ENCODE data around the gene MDH1.
"Not testable (repeated sequence)": the region's sequence is repeated elsewhere in the genome, so short reads cannot be mapped to it uniquely, and the experiment has no call there.

Gene MDH1

GRCh38 chr2:63588385-63589147 lies at the start of gene MDH1, which contains the start of gene WDPCP:
Gene MDH1, plus strand, starts transcription at chr2:63588963. Its CDS starts 81 bp downstream, at chr2:63589044.
Gene WDPCP, minus strand, starts transcription at chr2:63588477. Its CDS starts 206 bp downstream, at chr2:63588271.
- DNase-seq (ENCODE audit: low read depth in 2 of 3, low spot score in 1 of 3), result peak; percentile 86 to 91 (median 88)

GRCh38 chr2:63539416-63540162 lies 49.2 kb upstream of the MDH1 start:
- no peak for DNase-seq (ENCODE audit: low read depth in 2 of 3, low spot score in 1 of 3)

- DNase-seq (ENCODE audit: low read depth in 2 of 3, low spot score in 1 of 3), result no peak
Measured at GRCh38 chr2:63544017-63544627, 44.6 kb upstream of the MDH1 start.

DNA sequence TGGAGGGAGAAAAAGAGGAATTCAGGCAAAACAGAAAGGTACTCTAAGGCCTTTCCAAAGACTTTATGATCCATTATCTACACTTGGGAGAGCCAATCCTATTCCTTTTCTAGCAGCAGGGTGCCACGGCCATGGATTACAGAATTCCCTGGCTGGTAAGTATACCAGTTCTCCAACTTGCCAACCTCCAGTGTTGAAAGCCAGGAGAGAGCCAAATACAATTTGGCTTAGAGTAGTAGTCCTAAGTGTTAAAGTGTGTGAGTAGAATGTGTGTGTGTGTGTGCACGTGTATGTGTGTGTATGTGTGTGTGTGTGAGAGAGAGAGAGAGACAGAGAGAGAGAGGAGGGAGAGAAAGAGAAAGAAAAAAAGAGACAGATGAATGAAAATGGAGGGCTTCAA lies 43.7 kb upstream of the MDH1 start:
- no peak for DNase-seq (ENCODE audit: low read depth in 2 of 3, low spot score in 1 of 3)

DNA sequence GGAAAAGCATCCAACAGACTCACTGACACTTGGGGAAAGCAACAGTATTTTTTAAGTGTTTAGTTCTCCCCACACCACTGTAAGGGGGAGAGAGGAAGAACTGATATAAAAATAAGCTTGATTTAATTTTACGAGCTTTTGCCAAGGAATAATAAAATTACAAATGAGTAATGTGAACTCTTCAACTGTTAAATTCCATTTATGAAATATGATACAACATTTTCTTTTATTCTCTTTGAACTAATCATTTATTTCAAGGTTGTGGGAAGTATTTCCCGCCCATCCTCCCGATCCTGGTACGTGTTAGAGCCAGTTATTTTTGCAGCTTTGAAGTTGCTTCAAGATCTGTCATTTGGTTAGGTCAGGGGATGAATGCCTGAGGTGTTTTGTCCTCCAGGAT lies 35.7 kb upstream of the MDH1 start:
- no peak for DNase-seq (ENCODE audit: low read depth in 2 of 3, low spot score in 1 of 3)

GRCh38 chr2:63555299-63555698 lies 33.5 kb upstream of the MDH1 start:
- DNase-seq (ENCODE audit: low read depth in 2 of 3, low spot score in 1 of 3), result no peak

DNA sequence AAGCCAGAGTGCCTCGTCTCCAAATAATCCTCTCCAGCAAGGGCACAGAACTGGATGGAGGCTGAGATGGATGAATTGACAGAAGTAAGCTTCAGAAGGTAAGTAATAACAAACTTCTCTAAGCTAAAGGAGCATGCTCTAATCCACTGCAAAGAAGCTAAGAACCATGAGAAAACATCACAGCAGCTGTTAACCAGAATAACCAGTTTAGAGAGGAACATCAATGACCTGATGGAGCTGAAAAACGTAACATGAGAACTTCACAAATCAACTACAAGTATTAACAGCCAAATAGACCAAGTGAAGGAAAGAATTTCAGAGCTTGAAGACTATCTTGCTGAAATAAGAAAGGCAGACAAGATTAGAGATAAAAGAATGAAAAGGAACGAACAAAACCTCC lies 32.8 kb upstream of the MDH1 start:
- DNase-seq (ENCODE audit: low read depth in 2 of 3, low spot score in 1 of 3), result no peak

DNA sequence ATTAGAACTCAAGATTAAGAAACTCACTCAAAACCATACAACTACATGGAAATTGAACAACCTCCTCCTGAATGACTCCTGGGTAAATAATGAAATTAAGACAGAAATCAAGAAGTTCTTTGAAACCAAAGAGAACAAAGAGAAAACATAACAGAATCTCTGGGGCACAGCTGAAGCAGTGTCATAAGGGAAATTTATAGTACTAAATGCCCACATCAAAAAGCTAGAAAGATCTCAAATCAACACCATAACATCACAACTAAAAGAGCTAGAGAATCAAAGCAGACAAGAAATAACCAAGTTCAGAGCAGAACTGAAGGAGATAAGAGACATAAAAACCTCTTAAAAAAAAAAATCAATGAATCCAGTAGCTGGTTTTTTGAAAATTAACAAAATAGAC lies 30.9 kb upstream of the MDH1 start:
- not testable (repeated sequence) for DNase-seq (ENCODE audit: low read depth in 2 of 3, low spot score in 1 of 3)

DNA sequence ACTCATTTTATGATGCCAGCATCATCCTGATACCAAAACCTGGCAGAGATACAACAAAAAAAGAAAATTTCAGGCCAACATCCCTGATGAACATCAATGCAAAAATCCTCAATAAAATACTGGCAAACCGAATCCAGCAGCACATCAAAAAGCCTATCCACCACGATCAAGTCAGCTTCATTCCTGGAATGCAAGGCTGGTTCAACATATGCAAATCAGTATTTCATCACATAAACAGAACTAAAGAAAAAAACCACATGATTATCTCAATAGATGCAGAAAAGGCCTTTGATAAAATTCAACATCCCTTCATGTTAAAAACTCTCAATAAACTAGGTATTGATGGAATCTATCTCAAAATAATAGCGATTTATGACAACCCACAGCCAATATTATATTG lies 29.8 kb upstream of the MDH1 start:
- DNase-seq (ENCODE audit: low read depth in 2 of 3, low spot score in 1 of 3), result not testable (repeated sequence)

DNA sequence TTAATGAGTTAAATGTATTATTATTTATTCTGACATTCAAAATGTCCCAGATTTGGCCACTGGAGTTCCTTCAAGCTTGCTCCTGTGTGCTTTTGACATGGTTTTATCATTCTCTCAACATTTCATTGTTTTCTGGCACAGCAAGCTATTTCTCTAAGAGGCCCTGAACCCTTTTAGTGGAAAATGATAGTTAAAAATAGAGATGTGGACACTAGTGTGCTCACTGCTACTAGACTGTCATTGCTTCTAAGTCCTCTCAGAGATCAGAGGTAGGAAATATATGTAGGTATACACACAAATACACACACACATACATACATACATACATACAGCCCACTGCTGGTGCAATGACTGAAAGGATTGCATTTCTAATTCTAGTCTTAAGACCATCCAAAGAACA lies 26.0 kb upstream of the MDH1 start:
- no peak for DNase-seq (ENCODE audit: low read depth in 2 of 3, low spot score in 1 of 3)

DNA sequence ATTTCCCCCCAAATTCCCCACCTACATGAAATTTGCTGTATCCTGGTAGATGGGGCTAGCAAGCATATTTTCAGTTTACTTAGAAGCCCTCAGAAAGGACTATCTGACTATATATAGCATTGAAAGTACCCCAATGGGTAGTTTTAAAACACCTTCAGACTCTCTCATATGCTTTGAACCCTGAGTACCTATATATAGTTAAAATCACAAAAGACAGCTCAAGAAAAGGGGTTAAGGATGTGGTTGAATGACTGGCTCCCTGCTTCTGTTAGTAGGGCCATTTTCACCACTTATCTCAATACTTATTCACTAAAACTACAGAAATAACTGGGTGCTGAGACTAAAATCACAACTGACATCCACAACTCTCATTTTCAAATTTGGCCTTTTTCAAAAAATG lies 19.0 kb upstream of the MDH1 start:
- no peak for DNase-seq (ENCODE audit: low read depth in 2 of 3, low spot score in 1 of 3)

GRCh38 chr2:63571291-63571690 lies 17.5 kb upstream of the MDH1 start:
- DNase-seq (ENCODE audit: low read depth in 2 of 3, low spot score in 1 of 3), result no peak

GRCh38 chr2:63572001-63572400 lies 16.8 kb upstream of the MDH1 start:
- no peak for DNase-seq (ENCODE audit: low read depth in 2 of 3, low spot score in 1 of 3)

GRCh38 chr2:63573026-63573425 lies 15.7 kb upstream of the MDH1 start:
- DNase-seq (ENCODE audit: low read depth in 2 of 3, low spot score in 1 of 3), result not testable (repeated sequence)

GRCh38 chr2:63573726-63574345 lies 14.9 kb upstream of the MDH1 start:
- not testable (repeated sequence) for DNase-seq (ENCODE audit: low read depth in 2 of 3, low spot score in 1 of 3)

DNA sequence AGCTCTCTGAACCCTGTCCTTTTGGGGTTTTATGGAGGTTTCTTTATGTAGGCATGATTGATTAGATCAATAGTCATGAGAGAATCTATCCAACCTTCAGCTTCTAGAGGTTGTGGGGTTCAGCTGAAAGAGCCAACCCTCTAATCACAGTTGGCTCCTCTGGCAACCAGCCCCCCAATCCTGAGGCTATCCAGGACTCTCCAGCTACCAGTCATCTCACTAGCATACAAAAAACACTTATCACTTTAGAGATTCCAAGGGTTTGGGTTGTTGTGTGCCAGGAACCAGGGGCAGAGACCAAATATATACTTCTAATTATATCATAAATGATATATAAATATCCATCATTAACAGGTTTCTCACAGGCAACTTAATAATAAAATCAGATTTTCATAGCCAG lies 12.2 kb upstream of the MDH1 start:
- DNase-seq (ENCODE audit: low read depth in 2 of 3, low spot score in 1 of 3), result no peak

- DNase-seq (ENCODE audit: low read depth in 2 of 3, low spot score in 1 of 3), result no peak
Measured at GRCh38 chr2:63578767-63579166, 10.0 kb upstream of the MDH1 start.

DNA sequence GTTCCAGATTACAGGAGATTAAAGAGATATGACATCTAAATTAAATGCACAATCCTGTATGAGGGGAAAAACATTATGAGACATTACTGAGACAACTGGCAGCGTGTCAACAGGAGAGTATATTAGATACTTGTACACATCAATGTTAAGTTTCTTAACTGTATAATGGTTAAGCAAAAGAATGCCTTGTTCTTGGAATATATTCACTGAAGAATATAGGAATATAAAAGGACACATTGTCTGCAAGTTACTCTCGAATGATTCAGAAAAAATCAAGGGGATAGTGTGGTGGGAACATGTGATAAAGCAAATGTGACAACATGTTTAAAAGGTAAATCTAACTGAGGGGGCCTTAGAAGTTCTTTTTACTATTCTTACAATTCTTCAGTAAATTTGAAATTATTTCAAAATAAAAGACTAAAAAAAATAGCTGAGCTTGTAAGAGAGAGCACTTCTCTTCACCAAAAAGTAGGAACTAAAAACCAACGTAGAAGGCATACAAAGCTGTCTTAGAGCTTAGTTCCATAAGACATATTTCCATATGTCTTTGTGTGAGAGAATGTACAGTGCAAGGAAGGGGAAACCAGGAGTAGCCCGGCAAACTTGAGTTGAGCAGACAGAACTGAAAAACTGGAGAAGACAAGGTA lies 8.0 kb upstream of the MDH1 start:
- DNase-seq (ENCODE audit: low read depth in 2 of 3, low spot score in 1 of 3), result no peak

GRCh38 chr2:63581298-63581961 lies 7.3 kb upstream of the MDH1 start:
- DNase-seq (ENCODE audit: low read depth in 2 of 3, low spot score in 1 of 3), result no peak

DNA sequence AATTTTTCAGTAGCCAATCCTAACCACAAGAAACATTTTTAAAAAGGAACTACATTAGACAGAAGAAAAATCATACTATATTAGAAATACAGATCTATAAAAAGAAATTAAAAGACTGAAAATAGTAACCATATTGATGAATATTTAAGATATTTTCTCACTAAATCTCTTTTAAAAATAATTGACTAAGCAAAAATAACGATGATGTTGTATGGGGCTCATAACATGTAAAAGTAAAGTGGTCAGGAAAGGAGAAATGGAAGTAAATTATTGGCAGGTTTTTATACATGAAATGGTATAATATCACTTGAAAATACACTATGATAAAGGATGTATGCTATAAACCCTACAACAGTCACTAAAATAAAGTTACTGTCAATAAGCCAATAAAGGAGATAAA lies 5.9 kb upstream of the MDH1 start:
- no peak for DNase-seq (ENCODE audit: low read depth in 2 of 3, low spot score in 1 of 3)

Measured in stimulated activated CD4-positive, alpha-beta T cell treated with anti-CD3 and anti-CD28 coated beads, Interleukin-12 subunit alpha, Interleukin-12 subunit beta, amount 100 ng/mL, for 48 hours (primary cell).